NCI-H146 treated with DMSO at 0.1 percent for 48 hours (cell line): ENCODE results near the gene TBX20.
A peak's percentile ranks its signal among the peaks of the same experiment; 100 is the strongest.

Source experiments
- DNase-seq: peaks from one replicate; lab custom pipeline; 2025; ENCODE audit not compliant: unreplicated experiment; lab: John Stamatoyannopoulos, UW

Gene TBX20

DNA sequence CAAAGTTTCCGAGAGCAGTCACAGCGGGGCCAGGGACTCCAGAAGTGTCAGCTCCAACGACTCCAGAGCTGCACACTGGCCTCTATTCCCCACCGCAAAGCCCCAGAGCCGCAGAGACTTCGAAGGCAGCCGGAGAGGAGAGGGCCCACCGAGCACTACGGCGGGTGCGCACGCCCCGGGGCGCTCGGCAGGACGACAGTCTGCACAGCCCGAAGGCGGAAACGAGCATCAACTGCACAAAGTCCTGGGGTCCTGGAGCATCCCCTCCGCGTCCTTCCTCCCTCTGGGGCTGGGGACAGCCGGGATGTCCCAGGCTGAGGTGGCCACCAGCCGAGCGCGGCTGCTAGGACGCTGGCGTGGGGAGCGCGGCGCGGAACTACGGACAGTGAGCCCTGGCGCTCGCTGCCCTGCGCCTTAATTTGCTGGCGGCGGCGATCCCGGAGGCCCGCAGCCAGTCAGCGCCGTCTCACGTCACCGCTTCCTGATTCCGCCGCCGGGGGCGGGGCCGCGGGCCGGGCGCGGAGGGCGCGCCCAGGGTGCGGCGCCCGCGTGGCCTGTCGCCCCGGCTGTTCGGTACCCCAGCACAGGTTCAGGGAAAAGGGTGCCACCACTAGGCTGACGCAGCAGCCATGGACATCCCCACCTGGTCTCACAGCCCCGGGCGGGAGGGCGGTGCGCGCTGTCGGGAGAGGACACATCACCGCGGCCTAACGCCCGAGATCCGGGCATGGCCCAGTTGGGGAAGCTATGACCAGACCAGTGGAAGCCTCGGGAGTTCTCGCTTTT lies at the start of gene TBX20:
Gene TBX20, minus strand, starts transcription at position 391 of the 786 bp plus-strand sequence. CDS start 480 bp downstream, outside the sequence.
- no peak for DNase-seq

- no peak for DNase-seq
These were observed 35.5 kb upstream of the TBX20 start for GRCh38 chr7:35289376-35289775.

GRCh38 chr7:35286986-35287385 lies 33.1 kb upstream of the TBX20 start:
- DNase-seq: no peak

DNA sequence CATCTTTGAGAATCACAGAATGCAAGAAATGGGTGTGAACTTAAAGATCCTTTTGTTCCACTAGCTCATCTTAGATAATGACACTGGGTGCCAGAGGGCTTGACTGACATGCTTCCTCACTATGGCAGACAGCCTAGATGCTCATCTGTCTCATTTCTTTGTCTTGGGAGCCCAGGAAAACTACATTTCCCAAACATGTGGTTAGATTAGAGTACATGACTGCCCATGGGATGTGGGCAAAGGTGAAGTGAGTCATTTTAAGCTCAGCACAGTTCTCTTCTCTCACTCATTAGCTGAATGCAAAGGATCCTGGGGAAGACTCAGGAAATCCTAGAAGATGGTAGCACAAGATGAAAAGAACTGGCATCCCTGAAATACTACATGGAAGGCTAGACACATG lies 32.5 kb upstream of the TBX20 start:
- DNase-seq: no peak

- peak; percentile 27 for DNase-seq
These were observed 31.9 kb upstream of the TBX20 start for GRCh38 chr7:35285799-35286198.

GRCh38 chr7:35280902-35281301 lies 27.0 kb upstream of the TBX20 start:
- no peak for DNase-seq

DNA sequence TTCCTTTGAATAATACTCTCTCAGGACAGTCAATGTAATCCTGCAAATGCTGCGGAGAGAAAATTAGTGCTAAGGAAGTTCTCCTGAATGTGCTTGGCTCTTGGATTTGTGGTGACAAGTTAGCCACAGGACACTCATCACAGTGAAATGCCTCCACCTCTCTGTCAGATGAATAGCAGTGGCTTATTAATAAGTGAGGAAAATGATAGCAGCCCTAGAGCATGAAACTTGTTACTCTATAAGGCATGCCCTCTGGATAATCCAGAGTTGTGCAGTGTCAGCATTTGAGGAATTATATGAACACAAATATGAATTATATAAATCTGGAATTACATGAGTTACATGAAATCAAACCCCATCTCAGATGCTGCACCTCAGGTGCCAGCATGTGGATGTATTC lies 23.5 kb upstream of the TBX20 start:
- no peak for DNase-seq

DNA sequence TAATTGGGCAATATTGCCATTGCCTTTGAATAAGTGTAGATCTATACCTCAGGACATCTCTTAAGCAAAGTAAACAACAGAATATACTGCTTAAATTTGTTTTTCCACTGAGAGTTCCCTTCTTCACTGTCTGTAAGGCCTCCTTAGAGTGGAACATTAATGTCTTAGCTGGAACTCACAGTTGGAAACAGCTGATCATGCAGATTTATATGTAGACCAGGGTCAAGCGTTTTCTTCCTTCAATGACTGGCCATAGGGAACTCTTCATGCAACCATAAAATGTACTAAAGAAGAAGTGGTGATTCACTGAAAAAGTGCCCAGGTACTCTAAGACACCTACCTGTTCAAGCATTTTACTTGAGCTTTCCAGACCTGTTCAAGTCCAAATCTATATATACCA lies 18.3 kb upstream of the TBX20 start:
- no peak for DNase-seq

DNA sequence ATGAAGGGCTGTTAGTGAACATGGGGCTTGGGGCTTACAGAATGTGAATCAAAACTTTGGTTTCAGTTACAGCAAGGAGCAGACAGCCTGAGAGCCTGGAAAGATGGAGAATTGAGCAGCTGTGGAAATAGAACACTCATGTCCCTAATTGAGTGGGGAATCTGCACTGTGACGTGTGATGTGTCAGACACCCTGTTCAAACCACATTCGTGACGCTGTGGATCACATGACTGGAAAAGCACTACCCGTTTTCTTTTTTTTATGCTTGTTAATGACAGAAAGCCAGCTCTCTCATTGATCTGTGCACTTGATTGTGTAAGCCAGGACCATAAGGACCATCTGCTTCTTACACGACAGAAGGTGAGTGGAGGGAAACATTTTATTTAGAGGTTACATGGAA lies 15.1 kb upstream of the TBX20 start:
- DNase-seq: peak; percentile 23

DNA sequence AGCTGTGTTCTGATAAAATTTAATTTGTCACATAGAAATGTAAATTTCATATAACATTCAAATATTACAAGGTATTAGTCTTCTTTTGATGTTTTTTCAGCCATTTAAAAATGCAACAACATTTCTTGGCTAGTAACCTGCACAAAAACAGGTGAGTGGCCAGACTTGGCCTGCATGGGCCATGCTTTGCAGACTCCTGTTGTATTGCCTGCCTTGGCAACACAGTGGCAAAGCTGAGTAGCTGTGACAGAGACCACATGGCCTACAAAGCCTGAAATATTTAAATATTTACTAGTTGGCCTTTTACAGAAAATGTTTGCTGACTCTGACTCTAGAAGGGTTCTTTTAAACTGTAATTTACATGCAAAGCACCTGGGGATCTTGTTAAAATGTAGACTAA lies 13.5 kb upstream of the TBX20 start:
- DNase-seq: no peak

- no peak for DNase-seq
These were observed 9.5 kb upstream of the TBX20 start for GRCh38 chr7:35263396-35263795.

DNA sequence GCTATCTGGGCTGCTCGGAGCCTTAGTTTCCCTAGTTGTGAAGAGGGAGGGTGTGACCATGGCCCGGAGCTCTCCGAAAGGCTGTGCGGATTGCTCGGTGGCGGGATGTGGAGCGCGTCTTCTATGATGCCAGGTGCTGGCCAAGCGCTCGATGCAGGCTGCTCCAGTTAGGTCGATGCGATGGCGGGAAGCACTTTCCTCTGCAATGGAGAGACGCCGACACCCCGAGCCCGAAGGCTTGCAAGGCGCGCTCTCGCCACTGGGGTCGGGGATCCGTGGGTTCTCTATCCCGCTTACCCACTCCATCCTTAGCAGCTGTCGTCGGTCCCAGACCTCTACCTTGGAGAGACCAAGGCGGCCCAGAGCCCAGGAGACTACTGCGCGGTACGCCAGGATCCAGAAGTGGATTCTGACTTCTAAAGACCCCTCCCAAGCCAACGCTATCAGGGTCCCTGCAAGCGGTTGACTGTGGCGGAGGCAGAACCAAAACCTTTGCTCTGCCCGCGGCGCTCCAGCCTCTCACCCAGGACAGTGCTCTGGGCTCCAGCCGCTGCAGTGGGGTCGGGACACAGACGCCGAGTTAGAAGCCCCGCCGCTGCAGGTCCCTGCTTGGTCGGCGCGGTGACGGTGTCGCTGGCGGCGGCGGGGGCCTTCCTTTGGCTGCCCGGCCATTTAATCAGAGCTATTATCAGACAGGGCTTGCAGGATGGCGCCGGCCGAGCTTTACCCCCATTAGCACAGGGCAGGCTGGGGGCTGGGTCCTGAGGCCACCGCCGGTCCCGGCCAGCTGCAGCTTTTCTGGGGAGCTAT lies 7.8 kb upstream of the TBX20 start:
- no peak for DNase-seq

- no peak for DNase-seq
These were observed 7.1 kb upstream of the TBX20 start for GRCh38 chr7:35261041-35261440.

- no peak for DNase-seq
These were observed 6.3 kb upstream of the TBX20 start for GRCh38 chr7:35260246-35260645.

DNA sequence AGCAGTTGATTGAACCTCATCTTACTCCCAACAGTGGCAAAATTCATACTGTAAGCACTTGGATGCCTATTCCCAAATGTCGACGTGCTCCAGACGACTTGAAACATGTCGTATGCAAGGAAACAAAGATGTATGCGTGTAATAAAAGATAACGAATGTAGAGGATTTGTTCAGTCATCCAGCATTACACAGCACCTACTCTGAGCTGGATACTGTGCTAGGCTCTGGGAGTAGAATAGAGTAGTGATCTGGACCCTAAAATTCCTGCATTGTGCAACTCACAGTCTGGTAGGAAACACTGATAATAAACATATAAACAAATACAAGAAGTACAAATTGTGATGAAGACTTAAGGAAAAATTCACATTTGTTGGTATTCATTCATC lies 5.6 kb upstream of the TBX20 start:
- no peak for DNase-seq

GRCh38 chr7:35258868-35259522 lies 5.1 kb upstream of the TBX20 start:
- DNase-seq: no peak

- DNase-seq: no peak
These were observed 4.4 kb upstream of the TBX20 start for GRCh38 chr7:35258125-35258867.

GRCh38 chr7:35257251-35258124 lies 3.6 kb upstream of the TBX20 start:
- DNase-seq: no peak

DNA sequence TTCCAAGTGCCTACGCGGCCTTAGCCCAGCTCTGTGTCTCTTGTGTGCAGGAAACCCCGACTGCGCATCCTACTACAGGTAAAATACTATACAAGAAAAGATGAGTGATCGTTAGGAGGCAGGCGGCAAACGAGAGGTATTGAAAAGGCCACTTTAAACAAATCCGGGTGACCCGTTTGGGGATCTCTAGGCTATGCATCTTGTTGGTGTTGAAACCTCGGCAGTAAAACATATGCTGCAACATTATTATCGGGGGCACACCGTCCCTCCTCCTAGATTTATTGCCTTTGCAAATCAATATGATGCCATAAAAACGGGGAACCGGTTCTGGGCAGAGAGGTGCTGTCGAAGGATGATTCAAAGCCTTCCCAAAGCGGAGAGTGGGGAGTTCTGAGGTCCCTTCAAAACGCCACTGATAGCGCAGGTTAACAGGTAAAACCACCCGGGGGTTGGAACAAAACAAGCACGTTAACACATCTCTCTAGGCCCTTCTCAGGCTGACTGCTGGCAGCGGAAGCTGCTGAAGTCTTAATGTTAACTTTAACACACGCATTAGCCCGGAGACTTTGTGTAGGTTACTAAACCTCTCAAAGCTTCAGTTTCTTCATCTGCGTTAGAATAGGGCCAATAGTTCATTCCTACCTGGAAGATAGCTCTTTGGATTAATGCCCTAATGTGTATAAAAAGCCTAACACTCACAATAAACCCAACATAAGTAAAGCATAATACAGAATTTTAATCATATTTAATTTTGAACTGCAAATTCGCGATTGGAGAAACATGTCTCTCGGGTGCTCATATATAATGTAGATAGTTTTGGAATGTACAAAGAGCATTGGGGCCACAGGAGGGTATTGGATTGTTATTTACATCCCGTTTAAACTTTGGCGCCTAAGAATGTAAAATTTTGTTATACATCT lies 2.6 kb upstream of the TBX20 start:
- no peak for DNase-seq
